ENCODE data around the gene GLIS1.

DNA sequence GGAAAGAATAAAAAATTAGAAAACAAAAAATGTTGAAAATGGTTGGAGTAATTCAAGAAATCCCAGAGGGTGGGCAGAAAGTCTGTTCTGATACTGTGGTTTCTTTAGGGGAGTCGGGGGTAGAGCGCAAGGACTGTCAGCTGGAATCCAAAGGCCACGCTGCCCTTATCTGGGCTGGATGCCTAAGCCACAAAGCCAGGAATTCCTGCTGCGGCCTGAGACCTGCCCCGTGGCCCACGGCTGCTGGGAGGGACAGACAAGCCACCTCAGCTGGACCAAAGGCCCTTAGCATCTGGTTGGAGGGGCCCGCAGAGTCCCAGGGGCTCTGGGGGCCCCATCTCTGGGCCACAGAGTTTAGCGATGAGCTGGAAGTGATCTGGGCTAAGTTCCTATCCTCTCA lies 219.5 kb downstream of the GLIS1 start:
- TF ChIP-seq SPI1 (IDR thresholded peaks at IDR 0.05; ENCODE audit: borderline replicate concordance, insufficient read depth, low read depth, low read length) (no peak), FOXK2 (IDR thresholded peaks at IDR 0.05) (no peak), YY1 (IDR thresholded peaks at IDR 0.05; ENCODE audit: low read depth, low read length) (no peak), SIN3A (IDR thresholded peaks at IDR 0.05; ENCODE audit: low read depth, low read length) (no peak), RAD21 (IDR thresholded peaks at IDR 0.05; ENCODE audit: insufficient read depth, low read depth, low read length) (no peak), RUNX3 (IDR thresholded peaks at IDR 0.05; ENCODE audit: low read length) (no peak)
- TF ChIP-seq, protein P1, sequence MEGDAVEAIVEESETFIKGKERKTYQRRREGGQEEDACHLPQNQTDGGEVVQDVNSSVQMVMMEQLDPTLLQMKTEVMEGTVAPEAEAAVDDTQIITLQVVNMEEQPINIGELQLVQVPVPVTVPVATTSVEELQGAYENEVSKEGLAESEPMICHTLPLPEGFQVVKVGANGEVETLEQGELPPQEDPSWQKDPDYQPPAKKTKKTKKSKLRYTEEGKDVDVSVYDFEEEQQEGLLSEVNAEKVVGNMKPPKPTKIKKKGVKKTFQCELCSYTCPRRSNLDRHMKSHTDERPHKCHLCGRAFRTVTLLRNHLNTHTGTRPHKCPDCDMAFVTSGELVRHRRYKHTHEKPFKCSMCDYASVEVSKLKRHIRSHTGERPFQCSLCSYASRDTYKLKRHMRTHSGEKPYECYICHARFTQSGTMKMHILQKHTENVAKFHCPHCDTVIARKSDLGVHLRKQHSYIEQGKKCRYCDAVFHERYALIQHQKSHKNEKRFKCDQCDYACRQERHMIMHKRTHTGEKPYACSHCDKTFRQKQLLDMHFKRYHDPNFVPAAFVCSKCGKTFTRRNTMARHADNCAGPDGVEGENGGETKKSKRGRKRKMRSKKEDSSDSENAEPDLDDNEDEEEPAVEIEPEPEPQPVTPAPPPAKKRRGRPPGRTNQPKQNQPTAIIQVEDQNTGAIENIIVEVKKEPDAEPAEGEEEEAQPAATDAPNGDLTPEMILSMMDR (IDR thresholded peaks at IDR 0.05 in 2 of 3, conservative IDR thresholded peaks at IDR 0.05 in 1 of 3; ENCODE audit: control insufficient read depth in 2 of 3, extremely low read depth in 1 of 3, insufficient read depth in 1 of 3, low read depth in 3 of 3, low read length in 3 of 3): no peak
- TF ChIP-seq, protein P2, sequence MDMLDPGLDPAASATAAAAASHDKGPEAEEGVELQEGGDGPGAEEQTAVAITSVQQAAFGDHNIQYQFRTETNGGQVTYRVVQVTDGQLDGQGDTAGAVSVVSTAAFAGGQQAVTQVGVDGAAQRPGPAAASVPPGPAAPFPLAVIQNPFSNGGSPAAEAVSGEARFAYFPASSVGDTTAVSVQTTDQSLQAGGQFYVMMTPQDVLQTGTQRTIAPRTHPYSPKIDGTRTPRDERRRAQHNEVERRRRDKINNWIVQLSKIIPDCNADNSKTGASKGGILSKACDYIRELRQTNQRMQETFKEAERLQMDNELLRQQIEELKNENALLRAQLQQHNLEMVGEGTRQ (IDR thresholded peaks at IDR 0.05; ENCODE audit: borderline replicate concordance, low read depth, low read length): no peak
- TF ChIP-seq, protein P3, sequence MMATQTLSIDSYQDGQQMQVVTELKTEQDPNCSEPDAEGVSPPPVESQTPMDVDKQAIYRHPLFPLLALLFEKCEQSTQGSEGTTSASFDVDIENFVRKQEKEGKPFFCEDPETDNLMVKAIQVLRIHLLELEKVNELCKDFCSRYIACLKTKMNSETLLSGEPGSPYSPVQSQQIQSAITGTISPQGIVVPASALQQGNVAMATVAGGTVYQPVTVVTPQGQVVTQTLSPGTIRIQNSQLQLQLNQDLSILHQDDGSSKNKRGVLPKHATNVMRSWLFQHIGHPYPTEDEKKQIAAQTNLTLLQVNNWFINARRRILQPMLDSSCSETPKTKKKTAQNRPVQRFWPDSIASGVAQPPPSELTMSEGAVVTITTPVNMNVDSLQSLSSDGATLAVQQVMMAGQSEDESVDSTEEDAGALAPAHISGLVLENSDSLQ (IDR thresholded peaks at IDR 0.05): no peak
- TF ChIP-seq, protein P4, sequence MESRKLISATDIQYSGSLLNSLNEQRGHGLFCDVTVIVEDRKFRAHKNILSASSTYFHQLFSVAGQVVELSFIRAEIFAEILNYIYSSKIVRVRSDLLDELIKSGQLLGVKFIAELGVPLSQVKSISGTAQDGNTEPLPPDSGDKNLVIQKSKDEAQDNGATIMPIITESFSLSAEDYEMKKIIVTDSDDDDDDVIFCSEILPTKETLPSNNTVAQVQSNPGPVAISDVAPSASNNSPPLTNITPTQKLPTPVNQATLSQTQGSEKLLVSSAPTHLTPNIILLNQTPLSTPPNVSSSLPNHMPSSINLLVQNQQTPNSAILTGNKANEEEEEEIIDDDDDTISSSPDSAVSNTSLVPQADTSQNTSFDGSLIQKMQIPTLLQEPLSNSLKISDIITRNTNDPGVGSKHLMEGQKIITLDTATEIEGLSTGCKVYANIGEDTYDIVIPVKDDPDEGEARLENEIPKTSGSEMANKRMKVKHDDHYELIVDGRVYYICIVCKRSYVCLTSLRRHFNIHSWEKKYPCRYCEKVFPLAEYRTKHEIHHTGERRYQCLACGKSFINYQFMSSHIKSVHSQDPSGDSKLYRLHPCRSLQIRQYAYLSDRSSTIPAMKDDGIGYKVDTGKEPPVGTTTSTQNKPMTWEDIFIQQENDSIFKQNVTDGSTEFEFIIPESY (IDR thresholded peaks at IDR 0.05): no peak

All from GM12878 (cell line).